ENCODE results near the gene STAMBP. TPM values are rescaled to one million over a fixed set of nuclear protein-coding genes. Genes with fewer than 3 reads are reported as not detected.

The STAMBP gene
- total and polyA plus RNA-seq, 7 donors, result 40.7 to 101 (median 62.1) TPM

DNA sequence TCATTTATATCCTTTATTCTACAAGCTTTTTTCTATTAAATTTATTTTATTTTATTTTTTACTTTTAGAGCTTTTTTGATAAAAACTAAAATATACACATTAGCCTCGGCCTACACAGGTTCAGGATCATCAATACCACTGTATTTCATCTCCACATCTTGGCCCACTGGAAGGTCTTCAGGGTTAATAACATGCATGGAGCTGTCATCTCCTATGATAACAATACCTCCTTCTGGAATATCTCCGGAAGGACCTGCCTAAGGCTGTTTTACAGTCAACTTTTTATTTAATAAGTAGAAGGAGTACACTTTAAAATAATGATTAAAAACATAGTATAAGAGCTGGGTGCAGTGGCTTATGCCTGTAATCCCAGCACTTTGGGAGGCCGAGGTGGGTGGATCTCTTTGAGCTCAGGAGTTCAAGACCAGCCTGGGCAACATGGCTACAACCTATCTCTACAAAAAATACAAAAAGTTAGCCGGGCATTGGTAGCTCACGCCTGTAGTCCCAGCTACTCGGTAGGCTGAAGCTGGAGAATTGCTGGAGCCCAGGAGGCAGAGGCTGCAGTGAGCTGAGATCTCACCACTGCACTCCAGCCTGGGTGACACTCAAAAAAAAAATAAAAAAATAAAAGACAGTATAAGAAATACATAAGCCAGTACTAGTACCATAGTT lies 82.2 kb downstream of the STAMBP start:
- Histone ChIP-seq H3K9me3 (no peaks in the 10 kb centered on the region), H3K27ac (no peak overlapping the region), H3K4me1 (no peaks in the 10 kb centered on the region), H3K36me3 (ENCODE audit: insufficient read depth in 1 of 2, low read depth in 1 of 2) (no peaks in the 10 kb centered on the region), H3K27me3 (ENCODE audit: insufficient read depth in 3 of 3, low read length in 2 of 3) (no peaks in the 10 kb centered on the region), H3K4me3 (no peak overlapping the region)
- intact Hi-C loops (cut with DNase I), result no loop called here
- 74 to 80% (median 77%) methylated on average over 6 of the region's 6 CpGs for WGBS, 3 donors
- DNase-seq, result no peak
- ATAC-seq, result no peak
- TF ChIP-seq, protein P1, sequence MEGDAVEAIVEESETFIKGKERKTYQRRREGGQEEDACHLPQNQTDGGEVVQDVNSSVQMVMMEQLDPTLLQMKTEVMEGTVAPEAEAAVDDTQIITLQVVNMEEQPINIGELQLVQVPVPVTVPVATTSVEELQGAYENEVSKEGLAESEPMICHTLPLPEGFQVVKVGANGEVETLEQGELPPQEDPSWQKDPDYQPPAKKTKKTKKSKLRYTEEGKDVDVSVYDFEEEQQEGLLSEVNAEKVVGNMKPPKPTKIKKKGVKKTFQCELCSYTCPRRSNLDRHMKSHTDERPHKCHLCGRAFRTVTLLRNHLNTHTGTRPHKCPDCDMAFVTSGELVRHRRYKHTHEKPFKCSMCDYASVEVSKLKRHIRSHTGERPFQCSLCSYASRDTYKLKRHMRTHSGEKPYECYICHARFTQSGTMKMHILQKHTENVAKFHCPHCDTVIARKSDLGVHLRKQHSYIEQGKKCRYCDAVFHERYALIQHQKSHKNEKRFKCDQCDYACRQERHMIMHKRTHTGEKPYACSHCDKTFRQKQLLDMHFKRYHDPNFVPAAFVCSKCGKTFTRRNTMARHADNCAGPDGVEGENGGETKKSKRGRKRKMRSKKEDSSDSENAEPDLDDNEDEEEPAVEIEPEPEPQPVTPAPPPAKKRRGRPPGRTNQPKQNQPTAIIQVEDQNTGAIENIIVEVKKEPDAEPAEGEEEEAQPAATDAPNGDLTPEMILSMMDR (IDR thresholded peaks at IDR 0.05), result no peak

DNA sequence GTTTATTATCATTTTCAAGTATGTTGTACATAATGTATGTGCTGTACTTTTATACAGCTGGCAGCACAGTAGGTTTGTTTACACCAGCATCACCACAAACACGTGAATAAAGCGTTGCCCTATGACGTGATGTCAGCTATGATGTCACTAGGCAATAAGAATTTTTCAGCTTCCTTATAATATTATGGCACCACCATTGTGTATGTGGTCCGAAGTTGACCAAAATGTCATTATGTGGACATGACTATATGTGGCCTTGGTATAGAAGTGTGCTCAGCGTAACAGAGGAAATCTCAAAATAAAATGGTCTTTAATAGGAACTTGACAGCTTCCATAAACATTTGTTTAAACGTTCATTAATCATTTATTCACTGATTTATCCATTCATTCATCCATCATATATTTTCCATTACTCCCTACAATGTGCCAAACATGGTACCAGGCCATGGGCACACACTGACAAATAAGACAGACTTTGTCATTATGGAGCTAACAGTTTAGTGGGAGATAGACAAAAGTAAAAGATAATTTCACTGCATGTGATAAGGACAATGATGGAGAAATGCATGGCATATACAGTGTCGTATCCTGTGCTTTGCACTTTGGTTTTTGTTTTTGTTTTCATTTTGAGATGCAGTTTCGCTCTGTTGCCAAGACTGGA lies 82.9 kb downstream of the STAMBP start:
- no peaks in the 10 kb centered on the region for H3K4me1 ChIP-seq
- ATAC-seq, result no peak
- H3K36me3 ChIP-seq (ENCODE audit: insufficient read depth in 1 of 2, low read depth in 1 of 2), result no peaks in the 10 kb centered on the region
- no peak overlapping the region for H3K4me3 ChIP-seq
- no peaks in the 10 kb centered on the region for H3K27me3 ChIP-seq (ENCODE audit: insufficient read depth in 3 of 3, low read length in 2 of 3)
- intact Hi-C loops (cut with DNase I), result no loop called here
- H3K27ac ChIP-seq, result no peak overlapping the region
- no peaks in the 10 kb centered on the region for H3K9me3 ChIP-seq
- DNase-seq, result no peak
- TF ChIP-seq, protein P1 (IDR thresholded peaks at IDR 0.05), result no peak
- WGBS, 3 donors, result 80 to 83% (median 82%) methylated on average over 8 of the region's 8 CpGs

DNA sequence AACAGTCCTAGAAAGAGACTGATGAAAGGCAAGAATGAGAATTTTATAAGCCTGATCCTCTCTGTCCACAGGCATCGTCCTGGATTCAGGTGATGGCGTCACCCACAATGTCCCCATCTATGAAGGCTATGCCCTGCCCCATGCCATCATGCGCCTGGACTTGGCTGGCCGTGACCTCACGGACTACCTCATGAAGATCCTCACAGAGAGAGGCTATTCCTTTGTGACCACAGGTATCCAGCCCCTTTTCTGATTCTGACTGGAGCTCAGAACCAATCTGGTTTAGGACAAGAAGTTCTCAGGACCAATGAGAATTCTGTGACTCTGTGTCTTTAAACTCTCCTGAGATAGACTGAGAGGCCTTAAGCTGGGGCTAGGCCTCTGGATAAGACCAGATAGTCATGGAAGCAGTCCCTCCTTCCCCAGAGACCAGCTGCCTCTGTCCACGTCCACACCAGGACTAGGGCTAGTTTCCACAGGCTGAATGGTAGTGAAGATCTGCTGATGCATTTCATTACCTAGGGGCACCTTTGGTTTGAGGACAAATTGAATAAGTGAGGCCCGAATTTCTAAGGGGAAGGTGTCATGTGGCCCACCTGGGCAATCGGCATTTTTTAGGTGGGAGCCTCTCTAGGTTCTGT lies 84.8 kb downstream of the STAMBP start:
- H3K4me1 ChIP-seq, result no peaks in the 10 kb centered on the region
- WGBS, 3 donors, result 88 to 93% (median 92%) methylated on average over 8 of the region's 8 CpGs
- intact Hi-C loops (cut with DNase I), result no loop called here
- H3K27ac ChIP-seq, result no peak overlapping the region
- H3K36me3 ChIP-seq (ENCODE audit: insufficient read depth in 1 of 2, low read depth in 1 of 2), result no peaks in the 10 kb centered on the region
- H3K27me3 ChIP-seq (ENCODE audit: insufficient read depth in 3 of 3, low read length in 2 of 3), result no peaks in the 10 kb centered on the region
- H3K4me3 ChIP-seq, result no peak overlapping the region
- ATAC-seq, result no peak
- H3K9me3 ChIP-seq, result no peaks in the 10 kb centered on the region
- no peak for DNase-seq
- TF ChIP-seq, protein P1 (IDR thresholded peaks at IDR 0.05), result no peak

DNA sequence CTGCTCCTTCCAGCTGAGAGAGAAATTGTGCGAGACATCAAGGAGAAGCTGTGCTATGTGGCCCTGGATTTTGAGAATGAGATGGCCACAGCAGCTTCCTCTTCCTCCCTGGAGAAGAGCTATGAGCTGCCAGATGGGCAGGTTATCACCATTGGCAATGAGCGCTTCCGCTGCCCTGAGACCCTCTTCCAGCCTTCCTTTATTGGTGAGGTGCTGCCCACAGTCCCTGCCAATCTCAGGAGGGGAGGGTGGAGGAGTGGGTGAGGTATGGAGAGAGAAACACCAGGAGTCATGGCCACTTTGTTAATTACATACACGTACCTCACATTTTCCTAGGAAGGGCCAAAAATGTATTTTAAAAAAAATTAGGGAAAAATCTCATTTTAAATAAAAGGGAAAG lies 85.9 kb downstream of the STAMBP start:
- H3K36me3 ChIP-seq (ENCODE audit: insufficient read depth in 1 of 2, low read depth in 1 of 2), result no peaks in the 10 kb centered on the region

More for the DNA sequence above, 85.9 kb downstream of the STAMBP start:
- 87 to 92% (median 87%) methylated on average over 4 of the region's 4 CpGs for WGBS, 3 donors
- DNase-seq (no peak), ATAC-seq (no peak)
- Histone ChIP-seq H3K4me3 (no peak overlapping the region), H3K4me1 (no peaks in the 10 kb centered on the region), H3K27ac (no peak overlapping the region), H3K27me3 (ENCODE audit: insufficient read depth in 3 of 3, low read length in 2 of 3) (peaks cover 0 to 4% (median 0%) of the 10 kb centered on the region in 3 donors), H3K9me3 (no peaks in the 10 kb centered on the region)
- intact Hi-C loops (cut with DNase I), result no loop called here
- TF ChIP-seq, protein P1 (IDR thresholded peaks at IDR 0.05), result no peak

Measured in psoas muscle (tissue), 8 donors.